Endodermal cell (in vitro differentiated cells): ENCODE results near the gene MEX3A. TPM values are rescaled to one million over a fixed set of nuclear protein-coding genes. Genes with fewer than 3 reads are reported as not detected.
A peak's percentile ranks its signal among the peaks of the same experiment; 100 is the strongest.

ENCODE experiments used
- DNase-seq: peaks from one replicate; pipeline ENCODE4 v3.0.0-alpha.2; 2017
- H3K27ac ChIP-seq: 2 replicates; pipeline ENCODE4 v1.5.1; 2013; ENCODE audit warnings: mild to moderate bottlenecking, low read depth, low read length, moderate library complexity
- H3K27me3 ChIP-seq: 2 replicates; pipeline ENCODE4 v1.6.1; 2013; ENCODE audit warnings: mild to moderate bottlenecking, low read length, moderate library complexity; ENCODE audit not compliant: insufficient read depth, control insufficient read depth, poor library complexity, severe bottlenecking
- H3K36me3 ChIP-seq: 2 replicates; pipeline ENCODE4 v1.7.0; 2013; ENCODE audit warnings: mild to moderate bottlenecking, low read length, moderate library complexity; ENCODE audit not compliant: control insufficient read depth, insufficient read depth
- H3K4me1 ChIP-seq: one replicate; pipeline ENCODE4 v1.7.0; 2013; ENCODE audit warnings: low read length; ENCODE audit not compliant: control insufficient read depth, insufficient read depth
- H3K4me3 ChIP-seq: 2 replicates; pipeline ENCODE4 v1.5.1; 2013; ENCODE audit warnings: mild to moderate bottlenecking, low read length, moderate library complexity
- H3K9ac ChIP-seq: 2 replicates; pipeline ENCODE4 v1.6.1; 2013; ENCODE audit warnings: mild to moderate bottlenecking, low read length, moderate library complexity; ENCODE audit not compliant: poor library complexity, severe bottlenecking; ENCODE audit errors: extremely low read depth
- H3K9me3 ChIP-seq: 2 replicates; pipeline ENCODE4 v1.6.1; 2013; ENCODE audit warnings: mild to moderate bottlenecking, low read length, moderate library complexity; ENCODE audit not compliant: control insufficient read depth
- H3K27ac Mint-ChIP-seq: 2 replicates; pipeline ENCODE4 v1.8.0; 2020; ENCODE audit warnings: mixed read lengths
- H3K27me3 Mint-ChIP-seq: 2 replicates; pipeline ENCODE4 v1.8.0; 2021; ENCODE audit warnings: mild to moderate bottlenecking, mixed read lengths; ENCODE audit not compliant: insufficient read depth
- H3K36me3 Mint-ChIP-seq: 2 replicates; pipeline ENCODE4 v1.8.0; 2020; ENCODE audit warnings: low read depth, mixed read lengths
- H3K4me1 Mint-ChIP-seq: 2 replicates; pipeline ENCODE4 v1.8.0; 2020; ENCODE audit warnings: mixed read lengths
- H3K4me3 Mint-ChIP-seq: 2 replicates; pipeline ENCODE4 v1.8.0; 2020; ENCODE audit warnings: mild to moderate bottlenecking, moderate library complexity, mixed read lengths
- H3K9me3 Mint-ChIP-seq: 2 replicates; pipeline ENCODE4 v1.8.0; 2020; ENCODE audit warnings: mild to moderate bottlenecking, mixed read lengths
- CTCF ChIP-seq: fragments of 200-600 bp; sonication (generic); conservative IDR thresholded peaks from 2 replicates; pipeline ENCODE4 v1.5.0; 2021; ENCODE audit warnings: antibody characterized with exemption, mild to moderate bottlenecking
- WGBS, 2 experiments: methylation state at CpG; one replicate each; pipeline versions ENCODE4 v1.1.5 to v1.1.7; 2013; ENCODE audit warnings: missing lambda C conversion rate in 2 of 2, mixed read lengths in 1 of 2; ENCODE audit not compliant: insufficient coverage in 1 of 2, insufficient read length in 1 of 2; 5-methylcytosine and 5-hydroxymethylcytosine counted together
- total RNA-seq, 2 donors: library from RNA; stranded (reverse); fragmentation: NEBNext Ultra II Directional in 1 of 2; extraction: Animal tissue kit (Norgen Biotek cat#: 25700) in 1 of 2; gene quantifications; 2 replicates in 1 of 2; 3 replicates in 1 of 2; pipeline ENCODE4 v1.2.1, GENCODE V29; 2021

The MEX3A gene
- total RNA-seq, 2 donors from 2014 or later = 91.8 to 94.3 TPM

- Mint-ChIP-seq H3K36me3 (peaks cover 8% of the 10 kb centered on the region), H3K9me3 (no peaks in the 10 kb centered on the region), H3K4me3 (no peak overlapping the region), H3K4me1 (peaks cover 31% of the 10 kb centered on the region), H3K27me3 (peaks cover 18% of the 10 kb centered on the region), H3K27ac (peak overlapping the region; percentile 6)
- Histone ChIP-seq H3K9me3 (no peaks in the 10 kb centered on the region), H3K9ac (no peak overlapping the region), H3K27ac (peak overlapping the region; percentile 36), H3K4me3 (no peak overlapping the region), H3K36me3 (peaks cover 17% of the 10 kb centered on the region), H3K27me3 (no peaks in the 10 kb centered on the region), H3K4me1 (no peaks in the 10 kb centered on the region)
- DNase-seq = peak; percentile 63
- 72% methylated on average over 4 of the region's 4 CpGs; no CpG with 5 or more reads in 1 of the 2 experiments for WGBS, 2 experiments
- no peak for TF ChIP-seq CTCF
These were observed 31.2 kb upstream of the MEX3A start for GRCh38 chr1:156113282-156113950.

- H3K4me3 Mint-ChIP-seq = no peak overlapping the region
- H3K27me3 ChIP-seq = no peaks in the 10 kb centered on the region
- no peak overlapping the region for H3K27ac ChIP-seq
- H3K4me3 ChIP-seq = no peak overlapping the region
- 88 to 90% methylated on average over 8 to 10 of the region's 10 CpGs for WGBS, 2 experiments
- no peaks in the 10 kb centered on the region for H3K9me3 Mint-ChIP-seq
- peaks cover 18% of the 10 kb centered on the region for H3K27me3 Mint-ChIP-seq
- peaks cover 8% of the 10 kb centered on the region for H3K36me3 Mint-ChIP-seq
- H3K9ac ChIP-seq = no peak overlapping the region
- H3K4me1 ChIP-seq = peaks cover under 1% of the 10 kb centered on the region
- no peak for TF ChIP-seq CTCF
- H3K9me3 ChIP-seq = no peaks in the 10 kb centered on the region
- H3K27ac Mint-ChIP-seq = no peak overlapping the region
- peaks cover 29% of the 10 kb centered on the region for H3K4me1 Mint-ChIP-seq
- DNase-seq = no peak
- H3K36me3 ChIP-seq = peaks cover 9% of the 10 kb centered on the region
These were observed 30.2 kb upstream of the MEX3A start for GRCh38 chr1:156112276-156113137.

- H3K4me1 Mint-ChIP-seq = peaks cover 39% of the 10 kb centered on the region
- no peak for DNase-seq
- H3K9me3 Mint-ChIP-seq = no peaks in the 10 kb centered on the region
- H3K27ac Mint-ChIP-seq = no peak overlapping the region
- 98 to 100% methylated on average over 4 of the region's 4 CpGs for WGBS, 2 experiments
- peaks cover 8% of the 10 kb centered on the region for H3K36me3 Mint-ChIP-seq
- Histone ChIP-seq H3K36me3 (peaks cover 8% of the 10 kb centered on the region), H3K27me3 (no peaks in the 10 kb centered on the region), H3K9ac (no peak overlapping the region), H3K9me3 (no peaks in the 10 kb centered on the region), H3K4me1 (peaks cover 10% of the 10 kb centered on the region), H3K27ac (no peak overlapping the region), H3K4me3 (no peak overlapping the region)
- peaks cover 18% of the 10 kb centered on the region for H3K27me3 Mint-ChIP-seq
- TF ChIP-seq CTCF = no peak
- H3K4me3 Mint-ChIP-seq = no peak overlapping the region
These were observed 29.2 kb upstream of the MEX3A start for GRCh38 chr1:156111355-156111962.
